ENCODE results near the gene ACOT12.

DNA sequence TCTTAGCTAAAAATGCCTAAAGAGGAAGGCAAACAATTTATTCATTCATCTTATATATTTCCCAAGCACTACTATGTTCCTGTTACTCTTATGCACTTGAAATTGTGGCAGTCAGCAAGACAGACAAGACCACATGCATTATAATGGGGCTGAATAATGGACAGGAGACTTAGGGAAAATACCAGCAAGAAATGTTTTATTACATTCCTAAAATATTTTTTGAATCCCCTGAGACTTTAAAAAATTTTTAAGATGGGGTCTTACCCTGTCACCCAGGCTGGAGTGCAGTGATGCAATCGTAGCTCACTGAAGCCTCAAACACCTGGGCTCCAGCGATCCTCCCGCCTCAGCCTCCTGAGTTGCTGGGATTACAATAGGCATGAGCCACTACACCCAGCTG, 79.4 kb downstream of the ACOT12 start:
- TF ChIP-seq ZNF274 (IDR thresholded peaks at IDR 0.05; ENCODE audit: low read depth, low read length): no peak
- TF ChIP-seq YY1 (IDR thresholded peaks at IDR 0.05; ENCODE audit: insufficient read depth, insufficient read length): no peak
- no peak for TF ChIP-seq SUZ12 (IDR thresholded peaks at IDR 0.05; ENCODE audit: extremely low read depth, insufficient read depth, insufficient read length)
